NB4 (cell line): ENCODE measurements around the gene NAA40.

Experiments
- CTCF ChIP-seq: IDR thresholded peaks from one replicate; pipeline ENCODE4 v1.5.1; 2012; ENCODE audit warnings: low read depth, low read length
- POLR2A ChIP-seq: IDR thresholded peaks from 2 replicates; pipeline ENCODE4 v1.6.1; 2011; ENCODE audit warnings: mild to moderate bottlenecking; ENCODE audit not compliant: insufficient read length; ENCODE audit errors: extremely low read depth

- TF ChIP-seq POLR2A (no peak), CTCF (no peak)
Measured at GRCh38 chr11:63986932-63987513, 48.2 kb downstream of the NAA40 start.
